OCI-LY3 (cell line): Measurements from ENCODE around the gene LRP1-AS.

Experiments used
- H2AFZ ChIP-seq: fragments of 200-600, 300-600 bp; shearing (Covaris generic); 2 replicates; pipeline ENCODE4 v1.6.0; 2014; ENCODE audit warnings: antibody characterized with exemption, low read depth, low read length
- H3K27ac ChIP-seq: fragments of 200-600, 300-600 bp; sonication (generic); 2 replicates; pipeline ENCODE4 v1.5.1; 2014; ENCODE audit warnings: mild to moderate bottlenecking, low read length, moderate library complexity, mixed read lengths
- H3K27me3 ChIP-seq: fragments of 200-600, 300-600 bp; sonication (generic); 2 replicates; pipeline ENCODE4 v1.6.1; 2014; ENCODE audit warnings: low read depth, low read length, mixed read lengths
- H3K36me3 ChIP-seq: fragments of 200-600, 300-600 bp; sonication (generic); replicated peaks from 2 replicates; pipeline ENCODE3; 2014; ENCODE audit warnings: low read depth, low read length, mixed read lengths
- H3K4me1 ChIP-seq: fragments of 300-600, 200-600 bp; sonication (generic); 2 replicates; pipeline ENCODE4 v1.6.1; 2014; ENCODE audit warnings: low read length, mixed read lengths
- H3K4me2 ChIP-seq: fragments of 200-600, 300-600 bp; sonication (generic); 2 replicates; pipeline ENCODE4 v1.6.1; 2014; ENCODE audit warnings: low read length, mixed read lengths
- H3K4me3 ChIP-seq: fragments of 300-600, 200-600 bp; sonication (generic); 2 replicates; pipeline ENCODE4 v1.5.1; 2014; ENCODE audit warnings: antibody characterized with exemption, mild to moderate bottlenecking, low read length, moderate library complexity
- H3K79me2 ChIP-seq: fragments of 300-600, 200-600 bp; shearing (Covaris generic); 2 replicates; pipeline ENCODE4 v1.6.1; 2014; ENCODE audit warnings: mild to moderate bottlenecking, low read length, mixed read lengths
- H3K9ac ChIP-seq: fragments of 300-600, 200-600 bp; shearing (Covaris generic); 2 replicates; pipeline ENCODE4 v1.6.0; 2014; ENCODE audit warnings: mild to moderate bottlenecking, low read length, moderate library complexity
- H3K9me3 ChIP-seq: fragments of 200-600, 300-600 bp; shearing (Covaris generic); 2 replicates; pipeline ENCODE4 v1.6.1; 2014; ENCODE audit warnings: low read length, mixed read lengths; ENCODE audit not compliant: insufficient read depth
- H4K20me1 ChIP-seq: fragments of 200-600, 300-600 bp; sonication (generic); 2 replicates; pipeline ENCODE4 v1.6.1; 2016; ENCODE audit warnings: low read length, mixed read lengths; ENCODE audit not compliant: insufficient read depth
- EZH2phosphoT487 ChIP-seq: fragments of 200-600 bp; shearing (Covaris generic); IDR thresholded peaks from 2 replicates; pipeline ENCODE4 v1.6.1; 2018; ENCODE audit warnings: antibody characterized with exemption, mixed run types, low read depth
- TF ChIP-seq, protein P1 (sequence below): fragments of 200-600, 300-600 bp; sonication (generic); IDR thresholded peaks from 2 replicates; pipeline ENCODE4 v1.5.1; 2014; ENCODE audit warnings: antibody characterized with exemption, low read length, low read depth

LRP1-AS gene

DNA sequence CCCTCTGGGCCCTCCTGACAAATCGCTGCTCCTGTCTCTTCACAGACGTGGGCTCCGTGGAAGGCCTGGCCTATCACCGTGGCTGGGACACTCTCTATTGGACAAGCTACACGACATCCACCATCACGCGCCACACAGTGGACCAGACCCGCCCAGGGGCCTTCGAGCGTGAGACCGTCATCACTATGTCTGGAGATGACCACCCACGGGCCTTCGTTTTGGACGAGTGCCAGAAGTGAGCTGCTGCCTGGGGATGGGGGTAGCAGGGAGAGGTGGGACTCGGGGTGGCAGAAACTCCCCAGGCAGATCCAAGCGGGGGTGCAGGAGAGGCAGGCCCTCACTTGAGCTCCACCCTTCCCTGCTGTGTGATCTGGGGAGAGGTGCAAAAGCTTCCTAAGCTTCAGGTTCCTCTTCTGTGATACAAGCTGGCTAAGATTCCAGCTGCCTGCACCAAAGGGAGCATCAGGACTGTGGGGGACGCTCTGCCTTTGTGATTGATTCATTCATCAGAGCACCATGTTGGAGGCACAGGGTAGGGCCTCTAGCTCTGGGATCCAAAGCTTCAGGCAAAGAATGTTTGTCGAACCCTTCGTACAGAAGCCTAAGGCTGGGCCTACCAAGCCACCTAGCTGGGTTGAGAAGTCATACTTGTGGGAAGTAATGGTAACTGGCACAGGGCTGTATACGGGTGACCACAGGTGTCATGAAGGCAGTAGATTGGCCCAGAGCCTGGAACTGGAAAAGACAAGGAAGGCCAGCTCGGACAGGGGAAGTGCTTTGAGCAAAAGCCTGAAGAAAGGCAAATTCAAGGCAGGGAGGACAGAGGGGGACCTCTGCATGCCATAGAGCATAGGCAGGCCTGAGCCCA is 40.0 kb upstream of the LRP1-AS start:
- Histone ChIP-seq H4K20me1 (no peaks in the 10 kb centered on the region), H3K36me3 (no peaks in the 10 kb centered on the region), H3K9me3 (no peaks in the 10 kb centered on the region), H3K27me3 (no peaks in the 10 kb centered on the region), H3K9ac (no peak overlapping the region), H3K79me2 (no peaks in the 10 kb centered on the region), H3K4me3 (no peak overlapping the region), H3K4me2 (no peak overlapping the region), H3K4me1 (peaks cover 5% of the 10 kb centered on the region), H2AFZ (no peak overlapping the region), H3K27ac (no peak overlapping the region)
- TF ChIP-seq EZH2phosphoT487, result no peak
- TF ChIP-seq, protein P1, sequence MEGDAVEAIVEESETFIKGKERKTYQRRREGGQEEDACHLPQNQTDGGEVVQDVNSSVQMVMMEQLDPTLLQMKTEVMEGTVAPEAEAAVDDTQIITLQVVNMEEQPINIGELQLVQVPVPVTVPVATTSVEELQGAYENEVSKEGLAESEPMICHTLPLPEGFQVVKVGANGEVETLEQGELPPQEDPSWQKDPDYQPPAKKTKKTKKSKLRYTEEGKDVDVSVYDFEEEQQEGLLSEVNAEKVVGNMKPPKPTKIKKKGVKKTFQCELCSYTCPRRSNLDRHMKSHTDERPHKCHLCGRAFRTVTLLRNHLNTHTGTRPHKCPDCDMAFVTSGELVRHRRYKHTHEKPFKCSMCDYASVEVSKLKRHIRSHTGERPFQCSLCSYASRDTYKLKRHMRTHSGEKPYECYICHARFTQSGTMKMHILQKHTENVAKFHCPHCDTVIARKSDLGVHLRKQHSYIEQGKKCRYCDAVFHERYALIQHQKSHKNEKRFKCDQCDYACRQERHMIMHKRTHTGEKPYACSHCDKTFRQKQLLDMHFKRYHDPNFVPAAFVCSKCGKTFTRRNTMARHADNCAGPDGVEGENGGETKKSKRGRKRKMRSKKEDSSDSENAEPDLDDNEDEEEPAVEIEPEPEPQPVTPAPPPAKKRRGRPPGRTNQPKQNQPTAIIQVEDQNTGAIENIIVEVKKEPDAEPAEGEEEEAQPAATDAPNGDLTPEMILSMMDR, result no peak

DNA sequence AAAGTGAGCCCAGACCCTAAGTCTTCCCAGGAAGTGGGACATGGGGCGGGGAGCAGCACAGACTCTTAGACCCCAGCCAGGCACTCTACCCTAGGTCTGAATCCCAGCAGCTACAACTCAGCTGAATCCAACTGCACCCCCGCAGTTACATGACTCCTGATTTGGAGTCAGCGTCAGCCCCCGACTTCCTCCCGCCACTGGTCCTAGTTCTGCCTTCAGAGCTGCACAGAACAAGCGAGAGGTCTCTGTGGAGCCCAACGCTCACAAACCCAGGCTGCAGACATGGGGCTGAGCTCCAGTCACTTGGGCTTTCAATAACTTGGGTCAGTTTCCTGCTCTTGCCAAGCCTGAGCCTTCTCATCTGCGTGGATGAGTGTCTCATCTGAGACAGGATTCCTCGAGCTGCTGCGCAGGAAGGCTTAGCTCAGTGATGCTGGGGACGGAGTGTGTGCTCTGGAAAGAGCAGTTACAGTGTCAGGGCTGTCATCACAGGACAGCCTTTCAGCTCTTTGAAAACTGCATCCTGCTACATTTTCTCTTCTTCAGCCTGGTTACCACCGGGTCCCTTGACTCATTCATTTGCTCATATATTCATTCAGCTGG is 38.6 kb upstream of the LRP1-AS start:
- no peak overlapping the region for H2AFZ ChIP-seq
- peaks cover 5% of the 10 kb centered on the region for H3K4me1 ChIP-seq
- H3K36me3 ChIP-seq, result no peaks in the 10 kb centered on the region
- H3K4me3 ChIP-seq, result no peak overlapping the region
- H3K79me2 ChIP-seq, result no peaks in the 10 kb centered on the region
- TF ChIP-seq, protein P1, result no peak
- no peak for TF ChIP-seq EZH2phosphoT487
- no peak overlapping the region for H3K4me2 ChIP-seq
- peaks cover 6% of the 10 kb centered on the region for H3K27me3 ChIP-seq
- no peak overlapping the region for H3K9ac ChIP-seq
- H3K27ac ChIP-seq, result no peak overlapping the region
- H4K20me1 ChIP-seq, result no peaks in the 10 kb centered on the region
- H3K9me3 ChIP-seq, result no peaks in the 10 kb centered on the region

DNA sequence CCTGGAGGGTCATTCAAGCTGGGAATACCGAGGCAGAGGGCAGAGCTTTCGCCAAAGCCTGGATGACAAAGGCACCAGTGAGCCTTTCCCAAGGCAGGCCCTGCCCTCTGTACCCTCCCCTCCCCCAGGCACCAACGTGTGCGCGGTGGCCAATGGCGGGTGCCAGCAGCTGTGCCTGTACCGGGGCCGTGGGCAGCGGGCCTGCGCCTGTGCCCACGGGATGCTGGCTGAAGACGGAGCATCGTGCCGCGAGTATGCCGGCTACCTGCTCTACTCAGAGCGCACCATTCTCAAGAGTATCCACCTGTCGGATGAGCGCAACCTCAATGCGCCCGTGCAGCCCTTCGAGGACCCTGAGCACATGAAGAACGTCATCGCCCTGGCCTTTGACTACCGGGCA is 38.0 kb upstream of the LRP1-AS start:
- H3K9me3 ChIP-seq, result no peaks in the 10 kb centered on the region
- H3K36me3 ChIP-seq, result no peaks in the 10 kb centered on the region
- H3K4me2 ChIP-seq, result no peak overlapping the region
- H3K4me1 ChIP-seq, result peaks cover 5% of the 10 kb centered on the region
- H3K79me2 ChIP-seq, result no peaks in the 10 kb centered on the region
- H3K27ac ChIP-seq, result no peak overlapping the region
- no peak overlapping the region for H2AFZ ChIP-seq
- TF ChIP-seq, protein P1, result no peak
- TF ChIP-seq EZH2phosphoT487, result no peak
- H3K9ac ChIP-seq, result no peak overlapping the region
- no peak overlapping the region for H3K4me3 ChIP-seq
- H3K27me3 ChIP-seq, result peaks cover 6% of the 10 kb centered on the region
- no peaks in the 10 kb centered on the region for H4K20me1 ChIP-seq

DNA sequence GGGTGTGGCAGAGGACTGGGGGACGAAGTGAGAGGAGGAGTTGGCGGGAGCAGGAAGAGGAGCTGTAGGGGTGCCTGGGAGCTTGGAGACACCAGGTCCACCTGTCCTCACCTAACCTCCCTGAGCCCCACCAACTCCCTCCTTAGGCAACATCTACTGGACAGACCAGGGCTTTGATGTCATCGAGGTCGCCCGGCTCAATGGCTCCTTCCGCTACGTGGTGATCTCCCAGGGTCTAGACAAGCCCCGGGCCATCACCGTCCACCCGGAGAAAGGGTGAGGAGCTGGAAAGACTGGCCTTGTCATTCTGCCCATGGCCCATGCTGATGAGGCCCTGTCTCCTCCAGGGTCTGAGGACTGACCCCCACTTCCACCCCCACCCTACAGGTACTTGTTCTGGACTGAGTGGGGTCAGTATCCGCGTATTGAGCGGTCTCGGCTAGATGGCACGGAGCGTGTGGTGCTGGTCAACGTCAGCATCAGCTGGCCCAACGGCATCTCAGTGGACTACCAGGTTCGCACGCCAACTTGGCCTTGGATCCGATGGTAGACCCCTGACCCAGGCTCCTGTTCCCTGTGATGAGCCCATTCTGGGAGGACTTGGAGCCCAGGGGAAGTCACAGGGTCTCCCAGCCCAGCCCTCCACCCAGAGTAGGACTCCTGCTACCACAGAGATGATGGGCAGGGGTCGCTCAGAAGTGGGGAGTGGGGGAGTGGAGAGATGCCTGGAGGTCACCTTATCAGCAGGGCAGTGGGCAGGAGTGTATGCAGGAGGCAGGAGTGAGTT is 36.7 kb upstream of the LRP1-AS start:
- Histone ChIP-seq H3K9ac (no peak overlapping the region), H3K79me2 (no peaks in the 10 kb centered on the region), H3K27ac (no peak overlapping the region), H3K4me1 (peaks cover 5% of the 10 kb centered on the region), H3K9me3 (no peaks in the 10 kb centered on the region), H3K4me3 (no peak overlapping the region), H3K4me2 (no peak overlapping the region), H3K36me3 (no peaks in the 10 kb centered on the region), H2AFZ (no peak overlapping the region), H3K27me3 (peaks cover 6% of the 10 kb centered on the region), H4K20me1 (no peaks in the 10 kb centered on the region)
- TF ChIP-seq, protein P1, result no peak
- no peak for TF ChIP-seq EZH2phosphoT487
